ENCODE results near the gene UBALD2.
A peak's percentile ranks its signal among the peaks of the same experiment; 100 is the strongest.

DNA sequence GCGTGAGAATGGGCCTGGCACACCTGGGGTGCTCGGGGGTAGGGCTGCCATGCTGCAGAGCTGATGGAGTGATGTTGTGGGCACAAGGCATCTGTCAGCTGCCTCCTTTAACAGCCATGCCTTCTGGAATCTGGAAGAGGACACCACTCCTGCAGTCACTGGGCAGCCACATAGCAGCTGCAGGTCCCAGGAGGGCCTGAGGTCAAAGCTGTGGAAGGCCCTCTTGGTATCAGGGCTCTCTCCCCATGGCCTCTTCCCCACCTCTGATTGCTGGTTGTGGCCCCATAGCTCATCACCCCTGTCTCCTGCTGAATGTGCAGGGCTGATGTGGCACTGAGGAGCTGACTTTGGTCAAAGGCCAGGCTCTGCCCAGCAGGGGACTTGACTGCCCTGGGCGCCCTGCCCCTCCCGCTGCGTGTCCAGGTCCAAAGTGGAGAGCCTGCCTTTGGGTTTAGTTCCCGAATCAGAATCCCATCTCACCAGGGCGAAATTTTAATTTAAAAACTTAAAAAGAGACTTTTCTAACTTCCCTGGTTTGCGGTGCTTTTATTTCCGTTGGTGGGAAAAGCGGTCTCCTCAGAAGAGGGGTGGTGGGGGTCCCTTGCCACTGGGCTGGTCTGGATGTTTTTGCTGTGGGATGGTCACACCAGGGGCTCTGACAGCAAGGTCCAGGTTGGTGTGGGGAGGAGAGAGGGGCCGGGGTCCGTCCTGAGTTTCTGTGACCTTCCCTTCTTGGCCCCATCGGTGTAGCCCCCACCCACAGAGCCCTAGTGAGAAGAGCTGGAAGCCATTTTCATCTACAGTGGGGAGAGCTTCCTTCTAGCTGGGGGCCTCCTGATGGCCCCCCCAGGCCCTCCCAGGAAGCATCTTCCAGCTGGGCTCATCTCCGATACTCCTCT lies 5.9 kb downstream of the UBALD2 start:
- TF ChIP-seq POLR2A (IDR thresholded peaks at IDR 0.05; ENCODE audit: low read depth, low read length) (peak; percentile 10), BHLHE40 (IDR thresholded peaks at IDR 0.05; ENCODE audit: low read depth, low read length) (no peak), CEBPB (IDR thresholded peaks at IDR 0.05; ENCODE audit: low read depth, low read length) (no peak), MXI1 (IDR thresholded peaks at IDR 0.05; ENCODE audit: borderline replicate concordance, low read depth, low read length) (no peak), RAD21 (IDR thresholded peaks at IDR 0.05; ENCODE audit: low read length) (no peak), FOS (IDR thresholded peaks at IDR 0.05; ENCODE audit: low read depth, low read length) (no peak), MAZ (IDR thresholded peaks at IDR 0.05; ENCODE audit: borderline replicate concordance, low read depth, low read length) (no peak)
- TF ChIP-seq, protein P1, sequence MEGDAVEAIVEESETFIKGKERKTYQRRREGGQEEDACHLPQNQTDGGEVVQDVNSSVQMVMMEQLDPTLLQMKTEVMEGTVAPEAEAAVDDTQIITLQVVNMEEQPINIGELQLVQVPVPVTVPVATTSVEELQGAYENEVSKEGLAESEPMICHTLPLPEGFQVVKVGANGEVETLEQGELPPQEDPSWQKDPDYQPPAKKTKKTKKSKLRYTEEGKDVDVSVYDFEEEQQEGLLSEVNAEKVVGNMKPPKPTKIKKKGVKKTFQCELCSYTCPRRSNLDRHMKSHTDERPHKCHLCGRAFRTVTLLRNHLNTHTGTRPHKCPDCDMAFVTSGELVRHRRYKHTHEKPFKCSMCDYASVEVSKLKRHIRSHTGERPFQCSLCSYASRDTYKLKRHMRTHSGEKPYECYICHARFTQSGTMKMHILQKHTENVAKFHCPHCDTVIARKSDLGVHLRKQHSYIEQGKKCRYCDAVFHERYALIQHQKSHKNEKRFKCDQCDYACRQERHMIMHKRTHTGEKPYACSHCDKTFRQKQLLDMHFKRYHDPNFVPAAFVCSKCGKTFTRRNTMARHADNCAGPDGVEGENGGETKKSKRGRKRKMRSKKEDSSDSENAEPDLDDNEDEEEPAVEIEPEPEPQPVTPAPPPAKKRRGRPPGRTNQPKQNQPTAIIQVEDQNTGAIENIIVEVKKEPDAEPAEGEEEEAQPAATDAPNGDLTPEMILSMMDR (conservative IDR thresholded peaks at IDR 0.05; ENCODE audit: low read depth, low read length), result no peak

Measured in IMR-90 (cell line).